ENCODE measurements around the gene GATM. TPM values are rescaled to one million over a fixed set of nuclear protein-coding genes. Genes with fewer than 3 reads are reported as not detected.

The GATM gene
- total RNA-seq, 1 donor from 2014 or later: 150 TPM

Small RNA genes within 50 kb of the gene (small RNA-seq; reads per million reads assigned to genes)
- not detected for gene RNU6-953P

Other genes with a start within 250 kb of the GATM start
- gene DUOXA1, start 248.7 kb downstream of the GATM start, total RNA-seq: 0.31 TPM
- gene DUOX1, start 248.6 kb downstream of the GATM start, total RNA-seq: not detected
- gene SHF, start 190.6 kb downstream of the GATM start, total RNA-seq: 54.9 TPM
- not detected for gene SLC28A2, start 126.3 kb downstream of the GATM start, total RNA-seq
- gene SLC30A4, start 144.2 kb upstream of the GATM start, total RNA-seq: 27.0 TPM
- gene BLOC1S6, start 208.8 kb upstream of the GATM start, total RNA-seq: 132 TPM

Data from occipital lobe (tissue), 2 donors.